KOPT-K1 (cell line): ENCODE measurements around the gene MAMDC2.

ENCODE experiments used
- H3K27ac ChIP-seq: fragments of 200-600 bp; sonication (generic); 2 replicates; pipeline ENCODE4 v1.5.1; 2016; ENCODE audit warnings: antibody characterized with exemption, mild to moderate bottlenecking, low read depth, low read length; ENCODE audit not compliant: poor library complexity, severe bottlenecking
- H3K36me3 ChIP-seq: fragments of 200-600 bp; sonication (generic); 2 replicates; pipeline ENCODE4 v1.5.1; 2017; ENCODE audit warnings: antibody characterized with exemption, mild to moderate bottlenecking, low read length, moderate library complexity; ENCODE audit not compliant: insufficient read depth
- H3K9me3 ChIP-seq: fragments of 200-600 bp; sonication (generic); 2 replicates; pipeline ENCODE4 v1.5.1; 2017; ENCODE audit warnings: antibody characterized with exemption, low read length, mild to moderate bottlenecking; ENCODE audit not compliant: insufficient read depth, poor library complexity, severe bottlenecking

MAMDC2 gene

DNA sequence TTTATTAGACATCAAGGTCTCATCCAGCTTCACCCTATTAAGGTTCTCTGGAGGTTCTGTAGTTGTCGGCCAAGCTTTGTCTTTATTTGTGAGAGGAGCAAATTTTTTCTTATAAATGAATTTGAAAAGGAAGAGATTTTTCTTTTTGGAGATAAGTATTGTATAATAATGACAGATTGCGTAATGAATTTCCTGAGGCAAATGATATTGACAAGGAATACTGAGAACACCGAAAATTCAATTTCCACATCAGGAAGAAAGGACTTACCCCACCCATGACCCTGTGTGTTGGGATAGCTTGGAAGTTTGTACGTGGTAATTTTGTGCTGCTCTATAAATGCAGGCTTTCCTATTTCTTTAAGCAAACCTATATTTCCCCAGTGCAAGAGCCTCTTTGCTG, 53.5 kb downstream of the MAMDC2 start:
- no peaks in the 10 kb centered on the region for H3K36me3 ChIP-seq
- H3K9me3 ChIP-seq, result no peaks in the 10 kb centered on the region
- no peak overlapping the region for H3K27ac ChIP-seq

DNA sequence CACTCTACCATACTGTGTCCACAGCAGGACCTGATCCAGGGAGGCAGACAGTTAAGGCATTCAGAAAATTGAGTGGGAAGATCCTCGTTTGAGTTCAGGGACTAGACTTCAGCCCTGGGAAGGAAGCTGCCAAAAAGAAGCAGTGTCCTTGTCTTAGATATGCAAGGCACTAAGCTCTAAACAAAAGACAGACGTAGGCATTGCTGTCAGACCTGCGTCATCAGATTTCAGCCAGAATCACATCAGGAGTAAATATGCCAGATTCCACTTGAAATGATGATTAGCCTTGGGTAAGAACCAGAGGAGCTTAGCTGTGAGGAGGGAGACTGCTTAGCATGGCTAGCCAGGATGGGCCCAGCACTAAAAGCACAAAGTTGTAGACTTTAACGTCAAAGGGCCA, 56.7 kb downstream of the MAMDC2 start:
- Histone ChIP-seq H3K36me3 (no peaks in the 10 kb centered on the region), H3K27ac (no peak overlapping the region), H3K9me3 (no peaks in the 10 kb centered on the region)

DNA sequence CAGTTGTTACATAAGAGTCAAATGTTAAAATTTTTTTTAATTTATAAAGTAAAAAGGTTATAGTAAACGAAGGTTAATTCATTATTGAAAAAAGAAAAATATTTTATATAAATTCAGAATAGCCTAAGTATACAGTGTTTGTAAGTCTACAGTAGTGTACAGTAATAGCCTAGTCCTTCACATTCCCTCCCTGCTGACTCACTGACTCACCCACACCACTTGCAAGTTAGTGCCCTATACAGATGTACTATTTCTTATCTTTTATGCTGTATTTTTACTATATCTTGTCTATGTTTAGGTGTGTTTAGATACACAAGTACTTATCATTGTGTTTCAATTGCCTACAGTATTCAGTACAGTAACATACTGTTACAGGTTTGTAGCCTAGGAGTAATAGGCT, 57.6 kb downstream of the MAMDC2 start:
- Histone ChIP-seq H3K27ac (no peak overlapping the region), H3K36me3 (no peaks in the 10 kb centered on the region), H3K9me3 (no peaks in the 10 kb centered on the region)

DNA sequence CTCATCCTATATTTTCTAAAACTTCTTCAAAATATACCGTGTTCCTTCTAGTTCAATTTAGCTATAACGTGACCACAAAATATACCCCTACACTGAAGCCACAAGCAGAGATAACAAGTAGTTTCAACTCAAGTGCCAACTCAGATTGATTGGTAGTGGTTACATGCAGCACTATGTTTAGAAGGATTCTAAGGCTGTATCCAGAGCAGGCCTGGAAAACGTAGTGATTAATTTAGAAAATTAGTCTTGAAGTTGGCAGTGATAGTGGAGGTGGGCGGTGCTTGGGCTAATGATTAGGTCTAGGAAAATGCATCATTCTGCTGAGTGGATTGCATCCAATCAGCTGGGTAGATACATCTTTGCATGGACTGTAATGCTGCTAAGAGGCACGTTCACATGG, 61.5 kb downstream of the MAMDC2 start:
- no peaks in the 10 kb centered on the region for H3K36me3 ChIP-seq

DNA sequence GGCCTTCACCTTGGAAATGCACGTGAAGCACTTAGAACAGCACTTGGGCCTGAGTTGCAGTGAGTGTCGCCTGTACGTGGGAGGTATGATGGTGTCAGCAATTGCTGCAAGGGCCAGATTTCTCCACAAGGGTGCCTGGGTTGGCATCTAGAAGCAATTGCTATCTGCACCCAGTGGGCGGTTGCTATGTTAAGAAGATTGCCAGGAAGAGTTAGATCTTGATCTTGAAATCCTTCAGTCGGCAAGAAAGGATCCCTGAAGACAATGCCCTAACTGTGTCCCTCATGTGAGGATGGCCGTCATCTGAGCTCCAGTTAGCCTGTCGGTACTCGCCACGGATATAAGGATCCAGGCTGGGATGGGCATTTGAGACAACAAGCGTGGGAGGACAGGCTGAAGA, 62.9 kb downstream of the MAMDC2 start:
- Histone ChIP-seq H3K27ac (no peak overlapping the region), H3K9me3 (no peaks in the 10 kb centered on the region), H3K36me3 (no peaks in the 10 kb centered on the region)

More for the DNA sequence above, 61.5 kb downstream of the MAMDC2 start:
- no peaks in the 10 kb centered on the region for H3K9me3 ChIP-seq
- H3K27ac ChIP-seq, result no peak overlapping the region

DNA sequence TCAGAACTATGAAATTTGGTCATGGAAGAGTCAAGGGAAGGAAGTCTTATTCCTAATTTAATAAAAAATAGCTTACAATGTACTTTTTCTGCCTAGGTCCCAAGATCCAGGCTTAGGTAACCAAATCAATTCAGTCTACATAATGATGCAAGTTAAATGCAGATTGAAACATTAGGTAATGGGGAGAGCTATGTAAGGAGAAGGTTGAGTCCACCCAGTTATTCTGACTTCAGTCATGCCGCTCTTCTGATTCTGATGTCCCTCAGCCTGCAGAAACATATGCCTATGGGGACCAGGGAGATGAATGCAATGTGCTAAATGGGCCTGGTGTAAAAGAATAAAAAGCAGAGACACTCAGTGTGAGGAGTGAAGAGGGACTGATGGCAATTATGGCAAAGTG, 63.9 kb downstream of the MAMDC2 start:
- no peaks in the 10 kb centered on the region for H3K36me3 ChIP-seq
- H3K27ac ChIP-seq, result no peak overlapping the region
- H3K9me3 ChIP-seq, result no peaks in the 10 kb centered on the region

DNA sequence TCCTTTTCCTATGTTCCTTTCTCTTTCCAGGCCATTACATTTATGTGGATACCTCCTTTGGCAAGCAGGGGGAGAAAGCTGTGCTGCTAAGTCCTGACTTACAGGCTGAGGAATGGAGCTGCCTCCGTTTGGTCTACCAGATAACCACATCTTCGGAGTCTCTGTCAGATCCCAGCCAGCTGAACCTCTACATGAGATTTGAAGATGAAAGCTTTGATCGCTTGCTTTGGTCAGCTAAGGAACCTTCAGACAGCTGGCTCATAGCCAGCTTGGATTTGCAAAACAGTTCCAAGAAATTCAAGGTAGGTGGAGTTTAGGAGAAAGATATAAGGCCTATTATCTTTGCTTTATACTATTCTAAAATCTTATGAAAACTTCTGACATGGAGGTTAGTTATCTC, 64.5 kb downstream of the MAMDC2 start:
- Histone ChIP-seq H3K9me3 (no peaks in the 10 kb centered on the region), H3K36me3 (no peaks in the 10 kb centered on the region), H3K27ac (no peak overlapping the region)

DNA sequence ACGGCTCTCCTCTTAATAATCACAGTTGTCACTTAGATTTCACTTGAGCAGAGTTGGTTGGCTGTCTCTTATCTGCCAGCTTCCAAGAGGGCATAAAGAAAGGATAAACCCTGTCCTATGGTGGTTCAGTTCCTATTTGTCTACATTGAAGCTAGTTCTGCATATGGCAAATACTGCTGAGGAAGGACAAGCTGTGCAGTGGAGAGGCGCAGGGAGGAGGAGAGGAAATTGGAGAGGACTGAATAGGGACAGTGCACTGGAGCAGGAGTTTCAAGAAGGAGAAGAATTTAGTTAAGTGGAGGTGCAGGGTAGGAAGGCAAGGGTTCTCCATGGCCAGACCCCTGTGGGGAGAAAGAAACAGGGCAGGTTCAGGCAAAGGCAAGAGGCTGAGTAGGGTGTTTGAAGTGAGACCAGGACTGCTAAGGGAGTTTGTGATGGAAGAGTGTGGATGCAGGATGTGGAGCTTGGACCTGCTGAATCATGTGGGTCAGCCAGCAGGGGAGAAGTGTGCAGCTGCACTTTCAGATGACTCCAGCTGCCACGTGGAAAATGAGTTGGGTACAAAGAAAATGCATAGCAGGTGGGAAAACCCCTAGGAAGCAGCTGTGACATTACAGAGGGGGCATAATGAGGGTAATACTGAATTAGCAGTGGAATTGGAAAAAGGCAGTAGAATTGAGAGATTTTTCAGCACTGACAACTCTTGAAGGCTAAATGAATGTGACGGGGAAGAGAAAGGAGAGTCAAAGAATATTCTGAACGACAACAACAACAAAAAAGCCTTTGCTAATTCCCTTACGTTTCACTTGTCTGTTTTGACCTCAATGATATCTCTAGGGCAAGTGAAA, 66.8 kb downstream of the MAMDC2 start:
- Histone ChIP-seq H3K27ac (no peak overlapping the region), H3K36me3 (no peaks in the 10 kb centered on the region), H3K9me3 (no peaks in the 10 kb centered on the region)

DNA sequence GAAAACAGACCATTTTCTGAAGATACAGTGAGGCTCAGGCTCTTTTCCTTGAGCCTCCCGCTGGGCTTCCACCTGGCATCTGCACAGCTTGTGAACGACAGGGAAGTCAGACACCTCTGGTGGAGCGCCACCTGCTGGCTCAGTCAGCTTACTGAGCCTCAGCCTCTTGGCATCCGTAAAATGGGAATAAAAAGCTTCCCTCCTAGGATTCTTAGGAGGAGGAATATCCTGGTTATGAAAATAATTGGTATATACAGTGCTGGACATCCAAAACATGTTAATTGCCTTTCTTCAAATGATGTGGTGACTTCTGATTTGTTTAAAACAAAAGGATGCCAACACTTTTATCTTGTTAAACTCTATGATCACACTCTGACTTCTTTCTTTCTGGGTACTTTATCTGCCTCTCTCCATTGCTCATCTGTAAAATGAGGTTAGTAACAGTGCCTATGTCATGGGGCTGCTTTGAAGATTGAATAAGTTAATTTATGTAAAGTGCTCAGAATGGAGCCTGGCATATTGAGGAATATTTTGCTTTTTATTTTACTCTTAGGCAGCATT, 67.5 kb downstream of the MAMDC2 start:
- H3K36me3 ChIP-seq, result no peaks in the 10 kb centered on the region
- no peaks in the 10 kb centered on the region for H3K9me3 ChIP-seq

DNA sequence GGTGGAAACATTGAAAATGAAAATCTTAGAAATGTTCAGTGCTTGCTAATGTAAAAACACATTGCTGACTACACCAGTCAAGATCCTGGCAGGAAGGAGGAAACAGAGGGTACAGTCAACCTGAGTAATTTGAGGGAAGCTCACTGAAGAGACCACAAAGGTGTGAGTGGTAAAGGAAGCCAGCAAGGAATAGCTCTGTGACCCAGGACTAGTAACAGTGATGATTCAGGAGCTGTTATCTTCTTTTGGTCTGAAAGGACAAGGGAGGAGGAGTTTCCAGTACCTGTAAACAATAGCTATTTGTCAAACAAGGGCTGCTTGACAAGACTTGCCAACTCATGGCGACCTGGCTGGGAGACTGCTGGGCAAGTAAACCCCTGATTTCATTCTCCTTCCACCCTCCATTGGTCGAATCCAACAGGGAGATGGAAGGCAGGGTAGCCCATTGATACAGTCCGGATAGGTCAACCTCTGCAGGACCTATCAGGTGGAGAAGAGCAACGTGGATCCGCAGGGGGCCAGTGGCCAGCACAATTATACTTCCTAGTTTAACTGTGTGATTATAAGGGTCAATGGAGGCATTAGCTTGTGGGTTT, 68.1 kb downstream of the MAMDC2 start:
- no peaks in the 10 kb centered on the region for H3K9me3 ChIP-seq
- H3K27ac ChIP-seq, result no peak overlapping the region
- no peaks in the 10 kb centered on the region for H3K36me3 ChIP-seq

More for the DNA sequence above, 67.5 kb downstream of the MAMDC2 start:
- H3K27ac ChIP-seq, result no peak overlapping the region

DNA sequence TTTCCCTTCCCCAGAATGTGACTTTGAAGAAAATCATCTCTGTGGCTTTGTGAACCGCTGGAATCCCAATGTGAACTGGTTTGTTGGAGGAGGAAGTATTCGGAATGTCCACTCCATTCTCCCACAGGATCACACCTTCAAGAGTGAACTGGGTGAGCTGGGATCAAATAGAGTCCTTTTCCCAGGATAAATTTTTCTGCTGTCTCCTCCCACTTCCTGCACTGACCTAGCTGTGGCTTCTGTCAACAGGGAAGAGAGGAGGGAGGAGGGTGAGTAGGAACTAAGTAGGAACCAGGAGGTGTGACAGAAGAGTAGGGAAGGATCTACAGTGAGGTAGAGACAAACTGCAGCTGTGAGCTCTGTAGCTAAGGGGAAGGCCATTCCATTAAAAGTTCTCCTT, 69.3 kb downstream of the MAMDC2 start:
- Histone ChIP-seq H3K9me3 (no peaks in the 10 kb centered on the region), H3K27ac (no peak overlapping the region), H3K36me3 (no peaks in the 10 kb centered on the region)

DNA sequence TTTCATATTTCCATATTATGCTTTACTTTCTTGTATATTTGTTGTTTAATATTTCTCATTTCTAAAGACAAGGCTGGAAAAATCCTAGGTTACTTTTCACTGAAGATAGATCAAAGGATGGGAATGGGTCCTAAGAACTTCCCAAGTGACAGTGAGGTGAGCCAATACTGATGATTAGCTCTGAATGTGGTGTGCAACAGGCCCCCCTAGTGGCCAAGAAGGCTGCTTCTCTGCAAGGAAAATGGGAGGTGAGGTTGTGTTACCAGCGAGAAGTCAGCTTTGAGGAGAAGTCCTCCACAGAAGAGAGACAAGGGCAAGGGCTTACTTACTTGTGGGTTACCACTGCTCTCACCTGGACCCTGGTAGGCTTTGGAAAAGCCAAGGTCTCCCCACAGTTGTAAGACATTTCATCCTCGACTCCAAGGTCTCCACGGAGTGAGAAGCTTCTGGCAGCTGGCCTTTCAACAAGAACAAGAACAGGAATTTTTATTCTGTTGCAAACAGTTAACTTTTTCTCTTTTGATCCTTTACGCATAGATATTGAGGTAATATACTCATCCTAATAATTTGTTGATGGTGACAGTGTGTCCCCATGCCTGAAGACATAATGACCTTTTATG, 69.9 kb downstream of the MAMDC2 start:
- Histone ChIP-seq H3K9me3 (no peaks in the 10 kb centered on the region), H3K27ac (no peak overlapping the region), H3K36me3 (no peaks in the 10 kb centered on the region)

DNA sequence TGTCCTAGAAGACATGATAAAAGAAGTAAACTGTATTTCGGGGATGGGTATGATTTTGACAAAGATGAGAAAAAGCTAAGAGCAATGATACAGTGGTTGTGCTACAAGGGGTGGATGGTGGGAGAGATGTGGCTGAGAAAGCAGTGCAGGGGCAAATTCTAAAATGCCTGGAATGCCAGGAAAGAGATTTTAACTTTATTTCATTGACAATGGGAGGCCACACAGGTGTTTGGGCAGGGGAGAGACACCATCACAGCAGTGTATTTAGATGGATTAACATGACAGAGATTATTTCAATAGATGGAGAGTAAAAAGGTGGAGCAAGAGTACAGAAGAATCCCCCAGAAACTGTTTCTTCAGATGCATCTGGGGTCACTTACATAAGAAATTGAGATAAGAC, 71.2 kb downstream of the MAMDC2 start:
- H3K9me3 ChIP-seq, result no peaks in the 10 kb centered on the region
- H3K36me3 ChIP-seq, result no peaks in the 10 kb centered on the region
- H3K27ac ChIP-seq, result no peak overlapping the region

DNA sequence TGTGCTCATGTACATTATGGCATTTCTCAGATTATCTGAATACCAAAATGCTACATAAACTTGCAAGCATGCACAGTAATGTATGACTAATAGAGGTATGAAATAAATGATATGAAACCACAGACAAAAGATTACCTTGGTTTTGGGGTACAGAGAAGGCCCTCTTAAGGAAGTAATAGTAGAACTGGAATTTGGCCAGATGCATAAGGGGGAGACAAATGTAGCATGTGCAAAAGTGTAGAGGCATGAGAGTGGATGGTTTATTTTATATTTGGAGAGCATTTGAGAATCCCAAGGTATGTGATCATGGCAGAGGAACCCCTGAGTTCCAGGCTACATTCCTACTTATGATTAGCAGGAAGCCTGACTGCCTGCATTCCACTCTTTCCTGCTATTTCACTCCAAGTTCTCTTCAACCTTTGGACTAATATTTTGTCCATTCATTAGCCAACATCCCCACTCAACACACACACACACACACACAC, 74.2 kb downstream of the MAMDC2 start:
- no peak overlapping the region for H3K27ac ChIP-seq
- no peaks in the 10 kb centered on the region for H3K36me3 ChIP-seq
- H3K9me3 ChIP-seq, result no peaks in the 10 kb centered on the region

DNA sequence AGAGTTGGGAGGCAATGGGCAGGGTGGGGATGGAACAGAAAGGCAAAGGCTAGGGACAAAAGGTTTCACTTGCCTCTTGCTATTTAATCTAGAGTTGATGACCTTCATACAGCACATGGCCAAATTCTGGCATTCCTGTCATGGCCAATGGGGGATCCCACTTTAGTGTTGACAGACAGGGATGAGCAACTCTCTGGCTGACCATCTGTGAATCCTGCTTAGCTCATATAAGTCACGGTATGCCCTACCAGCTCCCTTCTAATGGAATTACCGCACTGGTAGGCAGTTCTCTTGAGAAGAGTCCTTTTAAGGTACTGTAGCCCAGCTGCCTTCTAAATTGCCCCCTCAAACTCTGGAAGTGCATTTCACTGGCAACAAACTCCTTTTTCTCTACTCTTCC, 76.1 kb downstream of the MAMDC2 start:
- Histone ChIP-seq H3K9me3 (no peaks in the 10 kb centered on the region), H3K36me3 (no peaks in the 10 kb centered on the region), H3K27ac (no peak overlapping the region)
